Measurements from ENCODE around the gene ZNF236. TPM values are rescaled to one million over a fixed set of nuclear protein-coding genes. Genes with fewer than 3 reads are reported as not detected.

Gene ZNF236
- total and polyA plus RNA-seq, 4 donors: 0.83 to 8.2 (median 5.0) TPM

GRCh38 chr18:76970770-76971559, 148.6 kb downstream of the ZNF236 start (continued):
- no peak for TF ChIP-seq TAF1 (conservative IDR thresholded peaks at IDR 0.05)
- TF ChIP-seq JUND (IDR thresholded peaks at IDR 0.05): no peak
- no peak for TF ChIP-seq HNF4G (IDR thresholded peaks at IDR 0.05)
- no peak for TF ChIP-seq FOXA1 (IDR thresholded peaks at IDR 0.05)
- no peak for TF ChIP-seq NR2F2 (IDR thresholded peaks at IDR 0.05)
- TF ChIP-seq CTCF (IDR thresholded peaks at IDR 0.05; ENCODE audit: low read depth, low read length, missing input control): no peak

GRCh38 chr18:76972241-76972640, 149.9 kb downstream of the ZNF236 start:
- TF ChIP-seq HNF4A (conservative IDR thresholded peaks at IDR 0.05): no peak
- no peak for TF ChIP-seq YY1 (IDR thresholded peaks at IDR 0.05)
- no peak for TF ChIP-seq EGR1 (IDR thresholded peaks at IDR 0.05; ENCODE audit: low read depth in 2 of 2)
- no peak for TF ChIP-seq TAF1 (conservative IDR thresholded peaks at IDR 0.05)
- TF ChIP-seq FOXA1 (IDR thresholded peaks at IDR 0.05): no peak
- TF ChIP-seq FOXA2 (IDR thresholded peaks at IDR 0.05): no peak
- TF ChIP-seq ZBTB33 (IDR thresholded peaks at IDR 0.05): no peak
- TF ChIP-seq MAX (IDR thresholded peaks at IDR 0.05): no peak
- TF ChIP-seq RAD21 (IDR thresholded peaks at IDR 0.05): no peak
- no peak for TF ChIP-seq GABPA (IDR thresholded peaks at IDR 0.05 in 1 of 2, conservative IDR thresholded peaks at IDR 0.05 in 1 of 2)
- TF ChIP-seq CTCF (IDR thresholded peaks at IDR 0.05; ENCODE audit: low read depth, low read length, missing input control): no peak
- no peak for TF ChIP-seq JUND (IDR thresholded peaks at IDR 0.05)
- no peak for TF ChIP-seq REST (IDR thresholded peaks at IDR 0.05)
- no peak overlapping the region for H3K27ac ChIP-seq (ENCODE audit: low read depth in 1 of 2, low read length in 2 of 2)
- no peaks in the 10 kb centered on the region for H3K27me3 ChIP-seq (ENCODE audit: control insufficient read depth in 4 of 4, insufficient read depth in 4 of 4, low read length in 3 of 4)
- WGBS: 95% methylated on average over 6 of the region's 6 CpGs
- no peaks in the 10 kb centered on the region for H3K9me3 ChIP-seq (ENCODE audit: control insufficient read depth in 4 of 4, low read length in 3 of 4)
- no peaks in the 10 kb centered on the region for H3K4me1 ChIP-seq (ENCODE audit: control insufficient read depth in 4 of 4, insufficient read depth in 4 of 4, low read length in 3 of 4)
- H3K4me3 ChIP-seq (ENCODE audit: low read depth in 1 of 3, low read length in 3 of 3): no peak overlapping the region
- DNase-seq (ENCODE audit: low spot score): no peak
- peaks cover 0 to 6% (median 5%) of the 10 kb centered on the region in 4 donors for H3K36me3 ChIP-seq (ENCODE audit: control insufficient read depth in 4 of 4, insufficient read depth in 3 of 4, low read depth in 1 of 4, low read length in 3 of 4)
- no peak overlapping the region for H3K9ac ChIP-seq (ENCODE audit: low read depth in 1 of 2, low read length in 2 of 2)

Data from liver (tissue), 9 donors.